Measurements from ENCODE around the gene TLK1. TPM values are rescaled to one million over a fixed set of nuclear protein-coding genes. Genes with fewer than 3 reads are reported as not detected.

Gene TLK1
- total and polyA plus RNA-seq, 2 donors (not counting 1 experiment from before 2014, with no cell fraction given) = 23.5 to 29.9 TPM

- H3K36me3 ChIP-seq (ENCODE audit: control insufficient read depth, insufficient read depth, low read length) = no peaks in the 10 kb centered on the region
These were observed 151.3 kb downstream of the TLK1 start for GRCh38 chr2:171009386-171009785.

GRCh38 chr2:171008550-171009205 is 152.0 kb downstream of the TLK1 start:
- H4K20me1 ChIP-seq (ENCODE audit: control insufficient read depth, extremely low read depth, insufficient read depth, low read length) = no peaks in the 10 kb centered on the region
- no peaks in the 10 kb centered on the region for H3K27me3 ChIP-seq (ENCODE audit: control insufficient read depth, insufficient read depth, low read length)
- no peaks in the 10 kb centered on the region for H3K9me3 ChIP-seq (ENCODE audit: control insufficient read depth, insufficient read depth, low read depth, low read length)
- H3K9ac ChIP-seq (ENCODE audit: insufficient read depth, low read length) = no peak overlapping the region
- TF ChIP-seq CTCF (conservative IDR thresholded peaks at IDR 0.05 in 1 of 2, IDR thresholded peaks at IDR 0.05 in 1 of 2; ENCODE audit: low read depth in 1 of 2, low read length in 2 of 2) (no peak), EZH2 (IDR thresholded peaks at IDR 0.05; ENCODE audit: low read length, missing control alignments) (no peak)
- DNase-seq (ENCODE audit: low read depth in 2 of 2) = no peak
- no peak overlapping the region for H3K4me2 ChIP-seq (ENCODE audit: extremely low read depth, insufficient read depth, low read length)
- no peaks in the 10 kb centered on the region for H3K36me3 ChIP-seq (ENCODE audit: control insufficient read depth, insufficient read depth, low read length)
- H3K4me3 ChIP-seq (replicated peaks in 1 of 4; ENCODE audit: control extremely low read depth in 1 of 4, insufficient read depth in 1 of 4, low read depth in 3 of 4, low read length in 4 of 4) = no peak overlapping the region
- no peak overlapping the region for H2AFZ ChIP-seq (ENCODE audit: low read length)
- no peaks in the 10 kb centered on the region for H3K79me2 ChIP-seq (ENCODE audit: control insufficient read depth, insufficient read depth, low read length)
- H3K27ac ChIP-seq (ENCODE audit: insufficient read depth, low read length) = no peak overlapping the region
- H3K4me1 ChIP-seq (ENCODE audit: control insufficient read depth, extremely low read depth, insufficient read depth, low read length) = no peaks in the 10 kb centered on the region

More at GRCh38 chr2:171009386-171009785, 151.3 kb downstream of the TLK1 start:
- H3K4me1 ChIP-seq (ENCODE audit: control insufficient read depth, extremely low read depth, insufficient read depth, low read length) = no peaks in the 10 kb centered on the region
- H3K4me2 ChIP-seq (ENCODE audit: extremely low read depth, insufficient read depth, low read length) = no peak overlapping the region
- no peak overlapping the region for H3K27ac ChIP-seq (ENCODE audit: insufficient read depth, low read length)
- TF ChIP-seq EZH2 (IDR thresholded peaks at IDR 0.05; ENCODE audit: low read length, missing control alignments) (no peak), CTCF (conservative IDR thresholded peaks at IDR 0.05 in 1 of 2, IDR thresholded peaks at IDR 0.05 in 1 of 2; ENCODE audit: low read depth in 1 of 2, low read length in 2 of 2) (no peak)
- no peak overlapping the region for H3K4me3 ChIP-seq (replicated peaks in 1 of 4; ENCODE audit: control extremely low read depth in 1 of 4, insufficient read depth in 1 of 4, low read depth in 3 of 4, low read length in 4 of 4)
- no peaks in the 10 kb centered on the region for H3K9me3 ChIP-seq (ENCODE audit: control insufficient read depth, insufficient read depth, low read depth, low read length)
- no peak for DNase-seq (ENCODE audit: low read depth in 2 of 2)
- H2AFZ ChIP-seq (ENCODE audit: low read length) = no peak overlapping the region
- H3K27me3 ChIP-seq (ENCODE audit: control insufficient read depth, insufficient read depth, low read length) = no peaks in the 10 kb centered on the region
- no peak overlapping the region for H3K9ac ChIP-seq (ENCODE audit: insufficient read depth, low read length)
- H4K20me1 ChIP-seq (ENCODE audit: control insufficient read depth, extremely low read depth, insufficient read depth, low read length) = no peaks in the 10 kb centered on the region
- no peaks in the 10 kb centered on the region for H3K79me2 ChIP-seq (ENCODE audit: control insufficient read depth, insufficient read depth, low read length)

GRCh38 chr2:171004833-171005232 is 155.9 kb downstream of the TLK1 start:
- Histone ChIP-seq H3K79me2 (ENCODE audit: control insufficient read depth, insufficient read depth, low read length) (no peaks in the 10 kb centered on the region), H4K20me1 (ENCODE audit: control insufficient read depth, extremely low read depth, insufficient read depth, low read length) (no peaks in the 10 kb centered on the region), H3K27ac (ENCODE audit: insufficient read depth, low read length) (no peak overlapping the region), H3K4me1 (ENCODE audit: control insufficient read depth, extremely low read depth, insufficient read depth, low read length) (no peaks in the 10 kb centered on the region), H3K9ac (ENCODE audit: insufficient read depth, low read length) (no peak overlapping the region), H3K4me2 (ENCODE audit: extremely low read depth, insufficient read depth, low read length) (no peak overlapping the region), H3K36me3 (ENCODE audit: control insufficient read depth, insufficient read depth, low read length) (peaks cover 2% of the 10 kb centered on the region), H2AFZ (ENCODE audit: low read length) (no peak overlapping the region), H3K9me3 (ENCODE audit: control insufficient read depth, insufficient read depth, low read depth, low read length) (no peaks in the 10 kb centered on the region), H3K4me3 (replicated peaks in 1 of 4; ENCODE audit: control extremely low read depth in 1 of 4, insufficient read depth in 1 of 4, low read depth in 3 of 4, low read length in 4 of 4) (no peak overlapping the region), H3K27me3 (ENCODE audit: control insufficient read depth, insufficient read depth, low read length) (no peaks in the 10 kb centered on the region)
- no peak for DNase-seq (ENCODE audit: low read depth in 2 of 2)
- no peak for TF ChIP-seq EZH2 (IDR thresholded peaks at IDR 0.05; ENCODE audit: low read length, missing control alignments)
- no peak for TF ChIP-seq CTCF (conservative IDR thresholded peaks at IDR 0.05 in 1 of 2, IDR thresholded peaks at IDR 0.05 in 1 of 2; ENCODE audit: low read depth in 1 of 2, low read length in 2 of 2)

Data from fibroblast of lung (primary cell).